B cell (primary cell): ENCODE data around the gene TM4SF5. TPM values are rescaled to one million over a fixed set of nuclear protein-coding genes. Genes with fewer than 3 reads are reported as not detected.
A peak's percentile ranks its signal among the peaks of the same experiment; 100 is the strongest.

ENCODE experiments used
- ATAC-seq: fragments of 200-7000 bp; cut with Tn5 transposase; one replicate; pipeline ENCODE4 v1.10.0; 2021; ENCODE audit warnings: low read depth, mild to moderate bottlenecking, moderate number of reproducible peaks, moderate library complexity
- CTCF ChIA-PET: fragments of 350-600 bp; sonication (Branson Sonifier 250); formaldehyde crosslinking; loops from one replicate; lab custom pipeline; 2021; ENCODE audit warnings: antibody characterized with exemption, inconsistent platforms; lab: Charles Lee
- POLR2A ChIA-PET: fragments of 350-600 bp; sonication (Branson Sonifier 250); formaldehyde crosslinking; loops from one replicate; lab custom pipeline; 2021; ENCODE audit warnings: antibody characterized with exemption; lab: Charles Lee
- DNase-seq: peaks from one replicate; pipeline ENCODE4 v3.0.0; 2013
- H2AFZ ChIP-seq: 2 replicates; pipeline ENCODE4 v1.6.1; 2012; ENCODE audit warnings: mild to moderate bottlenecking, low read depth, low read length; ENCODE audit not compliant: insufficient read depth, poor library complexity, severe bottlenecking
- H3K27ac ChIP-seq, 2 donors: 1 replicate in 1 of 2; 2 replicates in 1 of 2; pipeline ENCODE4 v1.5.1; 2012 to 2013; ENCODE audit warnings: low read length in 2 of 2, mild to moderate bottlenecking in 2 of 2, moderate library complexity in 1 of 2
- H3K27me3 ChIP-seq, 4 experiments: fragments of 200-600 bp in 1 of 4; sonication (generic) in 1 of 4; replicated peaks in 1 of 4; 1 replicate in 2 of 4; 2 replicates in 2 of 4; pipeline versions ENCODE4 v1.6.1 to v1.7.0; 2013 to 2016; ENCODE audit warnings: low read length in 3 of 4, mild to moderate bottlenecking in 2 of 4, mixed read lengths in 1 of 4, moderate library complexity in 1 of 4; ENCODE audit not compliant: insufficient read depth in 4 of 4, control insufficient read depth in 3 of 4; ENCODE audit errors: control extremely low read depth in 1 of 4
- H3K36me3 ChIP-seq, 2 experiments: replicated peaks in 1 of 2; 1 replicate in 1 of 2; 2 replicates in 1 of 2; pipeline versions ENCODE4 v1.6.1 to v1.7.1; 2013; ENCODE audit warnings: low read length in 1 of 2; ENCODE audit not compliant: insufficient read depth in 2 of 2, control insufficient read depth in 1 of 2; ENCODE audit errors: control extremely low read depth in 1 of 2, extremely low read depth in 1 of 2
- H3K4me1 ChIP-seq, 2 donors: fragments of 200-600 bp in 1 of 2; sonication (generic) in 1 of 2; 1 replicate in 1 of 2; 2 replicates in 1 of 2; pipeline versions ENCODE4 v1.5.1 to v1.6.1; 2013 to 2017; ENCODE audit warnings: low read length in 2 of 2; ENCODE audit not compliant: control insufficient read depth in 2 of 2, insufficient read depth in 2 of 2
- H3K4me2 ChIP-seq: replicated peaks from 2 replicates; pipeline ENCODE3; 2012; ENCODE audit warnings: mild to moderate bottlenecking, low read depth, low read length; ENCODE audit not compliant: poor library complexity, severe bottlenecking
- H3K4me3 ChIP-seq, 5 experiments: fragments of 200-600 bp in 1 of 5; sonication (generic) in 1 of 5; 1 replicate in 3 of 5; 2 replicates in 2 of 5; pipeline versions ENCODE4 v1.5.1 to v1.7.0; 2011 to 2016; ENCODE audit warnings: low read length in 4 of 5, mild to moderate bottlenecking in 4 of 5, low read depth in 2 of 5, control low read depth in 1 of 5, moderate library complexity in 1 of 5; ENCODE audit not compliant: insufficient read depth in 1 of 5; ENCODE audit errors: control extremely low read depth in 1 of 5, extremely low read depth in 1 of 5
- H3K79me2 ChIP-seq: fragments of 200-600 bp; sonication (generic); one replicate; pipeline ENCODE4 v1.6.0; 2016; ENCODE audit warnings: low read length; ENCODE audit not compliant: control insufficient read depth, insufficient read depth
- H3K9ac ChIP-seq: fragments of 200-600 bp; sonication (generic); 2 replicates; pipeline ENCODE4 v1.6.1; 2017; ENCODE audit warnings: mild to moderate bottlenecking, low read length, moderate library complexity
- H3K9me3 ChIP-seq, 3 donors: one replicate each; pipeline versions ENCODE4 v1.6.1 to v1.7.1; 2013; ENCODE audit warnings: low read length in 2 of 3; ENCODE audit not compliant: control insufficient read depth in 2 of 3, insufficient read depth in 1 of 3; ENCODE audit errors: control extremely low read depth in 1 of 3
- H4K20me1 ChIP-seq: 2 replicates; pipeline ENCODE4 v1.6.0; 2012; ENCODE audit warnings: mild to moderate bottlenecking, low read length; ENCODE audit not compliant: insufficient read depth, control insufficient read depth, poor library complexity, severe bottlenecking
- H3K27ac Mint-ChIP-seq: one replicate; pipeline ENCODE4 v1.8.0; 2021; ENCODE audit warnings: mixed read lengths
- H3K27me3 Mint-ChIP-seq: one replicate; pipeline ENCODE4 v1.8.0; 2021; ENCODE audit warnings: mixed read lengths
- H3K4me1 Mint-ChIP-seq: one replicate; pipeline ENCODE4 v1.8.0; 2021; ENCODE audit warnings: mixed read lengths
- H3K4me3 Mint-ChIP-seq: one replicate; pipeline ENCODE4 v1.8.0; 2021; ENCODE audit warnings: mixed read lengths
- H3K9me3 Mint-ChIP-seq: one replicate; pipeline ENCODE4 v1.8.0; 2022; ENCODE audit warnings: mixed read lengths; ENCODE audit not compliant: insufficient read depth
- EZH2 ChIP-seq: IDR thresholded peaks from 2 replicates; pipeline ENCODE4 v1.6.1; 2012; ENCODE audit warnings: borderline replicate concordance, low read depth, mild to moderate bottlenecking, moderate library complexity, low read length; ENCODE audit not compliant: insufficient read depth, poor library complexity, severe bottlenecking
- whole genome bisulfite sequencing: methylation state at CpG from one replicate; pipeline ENCODE4 v1.1.5; 2013; ENCODE audit warnings: missing lambda C conversion rate; ENCODE audit not compliant: insufficient coverage; 5-methylcytosine and 5-hydroxymethylcytosine counted together
- intact Hi-C: fragments of 100-400 bp; cut with micrococcal nuclease; formaldehyde crosslinking; loops from one replicate; pipeline ENCODE4 v1.10.0; 2022
- polyA plus RNA-seq: library from polyadenylated mRNA; depleted of rRNA; stranded (reverse); fragments of >200 nt; gene quantifications from 2 replicates; pipeline ENCODE4 v1.2.3, GENCODE V29; 2012
- total RNA-seq, 2 donors: library from RNA; stranded (reverse); fragments of 120-200 nt in 1 of 2; gene quantifications; 1 replicate in 1 of 2; 2 replicates in 1 of 2; pipeline versions ENCODE4 v1.2.3 to v1.2.4, GENCODE V29; 2013 to 2022
- TF ChIP-seq, protein P1 (sequence below): fragments of 200-600 bp; IDR thresholded peaks from one replicate; pipeline ENCODE4 v1.8.0; 2022; ENCODE audit warnings: antibody characterized with exemption, mild to moderate bottlenecking

Gene TM4SF5
- total and polyA plus RNA-seq, 2 donors (not counting 1 experiment from before 2014, with no cell fraction given), result not detected

DNA sequence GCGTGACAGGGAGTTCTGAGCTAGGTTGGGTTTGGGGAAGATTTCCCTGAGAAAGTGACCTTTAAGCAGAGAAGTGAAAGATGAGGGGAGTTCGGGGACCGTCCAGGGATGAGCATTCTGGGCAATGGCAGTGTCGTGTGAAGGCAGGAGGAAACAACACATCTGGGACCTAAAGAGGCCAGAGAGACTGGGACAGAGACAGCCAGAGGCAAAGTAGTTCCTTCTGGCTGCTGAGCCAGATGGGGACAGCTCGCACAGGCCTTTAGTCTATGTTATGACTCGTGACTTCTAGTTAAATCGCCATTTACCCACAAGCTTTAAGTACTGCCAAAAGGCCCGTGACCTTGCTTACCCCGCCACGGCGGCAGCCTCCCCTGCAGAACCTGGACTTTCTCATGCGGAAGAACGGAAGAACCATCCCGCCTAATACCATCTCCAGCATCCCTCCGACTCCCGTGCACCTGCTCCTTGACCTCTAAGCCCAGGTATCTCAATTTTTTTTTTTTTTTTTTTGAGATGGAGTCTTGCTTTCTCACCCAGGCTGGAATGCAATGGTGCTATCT lies 48.9 kb upstream of the TM4SF5 start:
- CTCF ChIA-PET, result interaction anchor here (1.0 kb wide), 2 partner anchors 9 to 158 kb away, joined by 3 read pairs; partner anchors contain the start of gene MED11
- Histone ChIP-seq H3K4me3 (no peak overlapping the region), H3K27me3 (no peaks in the 10 kb centered on the region), H3K4me2 (no peak overlapping the region), H2AFZ (no peak overlapping the region), H3K9me3 (no peaks in the 10 kb centered on the region), H3K36me3 (peaks cover 0 to 33% of the 10 kb centered on the region in 2 experiments), H3K79me2 (no peaks in the 10 kb centered on the region), H3K4me1 (peaks cover 6 to 14% of the 10 kb centered on the region in 2 donors), H4K20me1 (no peaks in the 10 kb centered on the region), H3K27ac (no peak overlapping the region), H3K9ac (no peak overlapping the region)
- no peaks in the 10 kb centered on the region for H3K27me3 Mint-ChIP-seq
- peaks cover 11% of the 10 kb centered on the region for H3K4me1 Mint-ChIP-seq
- DNase-seq (no peak), ATAC-seq (no peak)
- 75% methylated on average over 12 of the region's 16 CpGs for WGBS
- H3K9me3 Mint-ChIP-seq, result no peaks in the 10 kb centered on the region
- no peak for TF ChIP-seq EZH2
- POLR2A ChIA-PET, result no interaction called here
- no peak overlapping the region for H3K4me3 Mint-ChIP-seq
- intact Hi-C loops, result no loop called here
- H3K27ac Mint-ChIP-seq, result no peak overlapping the region

DNA sequence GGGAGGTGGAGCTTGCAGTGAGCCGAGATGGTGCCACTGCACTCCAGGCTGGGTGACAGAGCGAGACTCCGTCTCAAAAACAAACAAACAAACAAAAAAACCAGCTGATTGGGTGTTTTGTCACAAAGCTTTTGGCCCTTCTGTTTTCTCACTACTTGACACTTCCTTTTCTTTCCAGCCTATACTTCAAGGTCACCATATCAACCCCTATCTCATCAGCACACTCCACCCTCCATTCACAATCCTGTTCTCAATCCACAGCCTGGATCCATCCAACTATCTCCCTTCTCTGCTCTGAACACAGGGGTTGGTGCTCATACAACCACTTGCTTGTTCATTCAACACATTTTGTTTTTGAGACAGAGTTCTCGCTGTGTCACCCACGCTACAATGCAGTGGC lies 47.0 kb upstream of the TM4SF5 start:
- TF ChIP-seq, protein P1, sequence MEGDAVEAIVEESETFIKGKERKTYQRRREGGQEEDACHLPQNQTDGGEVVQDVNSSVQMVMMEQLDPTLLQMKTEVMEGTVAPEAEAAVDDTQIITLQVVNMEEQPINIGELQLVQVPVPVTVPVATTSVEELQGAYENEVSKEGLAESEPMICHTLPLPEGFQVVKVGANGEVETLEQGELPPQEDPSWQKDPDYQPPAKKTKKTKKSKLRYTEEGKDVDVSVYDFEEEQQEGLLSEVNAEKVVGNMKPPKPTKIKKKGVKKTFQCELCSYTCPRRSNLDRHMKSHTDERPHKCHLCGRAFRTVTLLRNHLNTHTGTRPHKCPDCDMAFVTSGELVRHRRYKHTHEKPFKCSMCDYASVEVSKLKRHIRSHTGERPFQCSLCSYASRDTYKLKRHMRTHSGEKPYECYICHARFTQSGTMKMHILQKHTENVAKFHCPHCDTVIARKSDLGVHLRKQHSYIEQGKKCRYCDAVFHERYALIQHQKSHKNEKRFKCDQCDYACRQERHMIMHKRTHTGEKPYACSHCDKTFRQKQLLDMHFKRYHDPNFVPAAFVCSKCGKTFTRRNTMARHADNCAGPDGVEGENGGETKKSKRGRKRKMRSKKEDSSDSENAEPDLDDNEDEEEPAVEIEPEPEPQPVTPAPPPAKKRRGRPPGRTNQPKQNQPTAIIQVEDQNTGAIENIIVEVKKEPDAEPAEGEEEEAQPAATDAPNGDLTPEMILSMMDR, result no peak
- TF ChIP-seq EZH2, result no peak
- Mint-ChIP-seq H3K9me3 (no peaks in the 10 kb centered on the region), H3K4me3 (no peak overlapping the region), H3K27me3 (no peaks in the 10 kb centered on the region), H3K4me1 (peaks cover 11% of the 10 kb centered on the region), H3K27ac (peak overlapping the region; percentile 28)
- Histone ChIP-seq H3K4me1 (peaks cover 6 to 14% of the 10 kb centered on the region in 2 donors), H3K9me3 (no peaks in the 10 kb centered on the region), H3K4me3 (no peak overlapping the region), H3K27me3 (no peaks in the 10 kb centered on the region), H2AFZ (no peak overlapping the region), H3K79me2 (no peaks in the 10 kb centered on the region), H3K27ac (no peak overlapping the region), H3K9ac (no peak overlapping the region), H3K4me2 (no peak overlapping the region), H4K20me1 (no peaks in the 10 kb centered on the region), H3K36me3 (peaks cover 0 to 14% of the 10 kb centered on the region in 2 experiments)
- ChIA-PET CTCF (interaction anchor here (1.7 kb wide), 1 partner anchor 11 kb away, joined by 3 read pairs; no protein-coding TSS in a partner anchor), POLR2A (interaction anchor here (0.7 kb wide), 1 partner anchor 158 kb away, joined by 5 read pairs; no protein-coding TSS in a partner anchor)
- intact Hi-C loops, result no loop called here
- DNase-seq, result no peak
- WGBS, result 100% methylated on average over 5 of the region's 5 CpGs
- no peak for ATAC-seq
